ENCODE results near the gene PPM1H.

The PPM1H gene

DNA sequence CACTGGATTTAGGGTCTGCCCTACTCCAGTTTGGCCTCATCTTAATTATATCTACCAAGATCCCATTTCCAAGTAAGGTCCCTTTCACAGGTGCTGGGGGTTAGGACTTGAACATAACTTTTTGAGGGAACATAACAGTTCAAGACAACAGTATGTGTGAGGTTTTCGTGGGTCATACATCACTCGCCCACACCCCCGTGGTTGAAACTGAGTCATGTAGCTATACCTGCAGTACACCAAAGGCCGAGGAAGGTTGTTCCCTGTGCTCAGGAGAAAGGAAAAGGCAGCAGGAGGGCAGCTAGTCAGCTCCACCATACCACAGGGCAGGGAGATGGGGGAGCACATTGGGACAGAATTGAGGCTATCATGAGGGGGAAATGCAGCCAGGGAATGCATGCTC lies 167.0 kb downstream of the PPM1H start:
- POLR2A ChIA-PET = no interaction called here
- Histone ChIP-seq H3K9me3 (ENCODE audit: control insufficient read depth, insufficient read depth, low read depth, low read length) (no peaks in the 10 kb centered on the region), H3K27ac (ENCODE audit: extremely low read depth, low read depth, low read length) (no peak overlapping the region), H3K36me3 (ENCODE audit: control insufficient read depth in 2 of 2, insufficient read depth in 1 of 2, low read length in 2 of 2) (no peaks in the 10 kb centered on the region), H3K4me1 (ENCODE audit: control insufficient read depth, insufficient read depth, low read length) (no peaks in the 10 kb centered on the region), H3K4me3 (ENCODE audit: low read depth, low read length) (no peak overlapping the region)
- CTCF ChIA-PET = interaction anchor here (0.7 kb wide), 1 partner anchor 217 kb away, joined by 3 read pairs; no protein-coding TSS in a partner anchor
- TF ChIP-seq, protein P1, sequence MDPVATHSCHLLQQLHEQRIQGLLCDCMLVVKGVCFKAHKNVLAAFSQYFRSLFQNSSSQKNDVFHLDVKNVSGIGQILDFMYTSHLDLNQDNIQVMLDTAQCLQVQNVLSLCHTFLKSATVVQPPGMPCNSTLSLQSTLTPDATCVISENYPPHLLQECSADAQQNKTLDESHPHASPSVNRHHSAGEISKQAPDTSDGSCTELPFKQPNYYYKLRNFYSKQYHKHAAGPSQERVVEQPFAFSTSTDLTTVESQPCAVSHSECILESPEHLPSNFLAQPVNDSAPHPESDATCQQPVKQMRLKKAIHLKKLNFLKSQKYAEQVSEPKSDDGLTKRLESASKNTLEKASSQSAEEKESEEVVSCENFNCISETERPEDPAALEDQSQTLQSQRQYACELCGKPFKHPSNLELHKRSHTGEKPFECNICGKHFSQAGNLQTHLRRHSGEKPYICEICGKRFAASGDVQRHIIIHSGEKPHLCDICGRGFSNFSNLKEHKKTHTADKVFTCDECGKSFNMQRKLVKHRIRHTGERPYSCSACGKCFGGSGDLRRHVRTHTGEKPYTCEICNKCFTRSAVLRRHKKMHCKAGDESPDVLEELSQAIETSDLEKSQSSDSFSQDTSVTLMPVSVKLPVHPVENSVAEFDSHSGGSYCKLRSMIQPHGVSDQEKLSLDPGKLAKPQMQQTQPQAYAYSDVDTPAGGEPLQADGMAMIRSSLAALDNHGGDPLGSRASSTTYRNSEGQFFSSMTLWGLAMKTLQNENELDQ (tag by site-specific recombination; IDR thresholded peaks at IDR 0.05; ENCODE audit: low read depth) = no peak
- TF ChIP-seq ZSCAN30 (tag by site-specific recombination; IDR thresholded peaks at IDR 0.05) (no peak), ZNF18 (tag by site-specific recombination; IDR thresholded peaks at IDR 0.05) (no peak), ZNF37A (tag by site-specific recombination; IDR thresholded peaks at IDR 0.05) (no peak), ZFP69B (tag by site-specific recombination; IDR thresholded peaks at IDR 0.05) (no peak), ZIC2 (tag by site-specific recombination; IDR thresholded peaks at IDR 0.05) (no peak), ZNF560 (tag by site-specific recombination; IDR thresholded peaks at IDR 0.05; ENCODE audit: borderline replicate concordance) (no peak), ZNF621 (tag by site-specific recombination; IDR thresholded peaks at IDR 0.05) (no peak), ZNF423 (tag by site-specific recombination; IDR thresholded peaks at IDR 0.05) (no peak), ZSCAN18 (tag by site-specific recombination; IDR thresholded peaks at IDR 0.05) (no peak), ZBTB44 (tag by site-specific recombination; IDR thresholded peaks at IDR 0.05) (no peak), ZNF658 (tag by site-specific recombination; IDR thresholded peaks at IDR 0.05) (no peak), ZNF510 (tag by site-specific recombination; IDR thresholded peaks at IDR 0.05; ENCODE audit: insufficient replicate concordance) (no peak)

GRCh38 chr12:62767496-62767895 lies 167.5 kb downstream of the PPM1H start:
- H3K36me3 ChIP-seq (ENCODE audit: control insufficient read depth in 2 of 2, insufficient read depth in 1 of 2, low read length in 2 of 2) = no peaks in the 10 kb centered on the region
- no peaks in the 10 kb centered on the region for H3K4me1 ChIP-seq (ENCODE audit: control insufficient read depth, insufficient read depth, low read length)
- H3K4me3 ChIP-seq (ENCODE audit: low read depth, low read length) = no peak overlapping the region
- ChIA-PET POLR2A (no interaction called here), CTCF (interaction anchor here (0.7 kb wide), 1 partner anchor 217 kb away, joined by 3 read pairs; no protein-coding TSS in a partner anchor)
- TF ChIP-seq, protein P2, sequence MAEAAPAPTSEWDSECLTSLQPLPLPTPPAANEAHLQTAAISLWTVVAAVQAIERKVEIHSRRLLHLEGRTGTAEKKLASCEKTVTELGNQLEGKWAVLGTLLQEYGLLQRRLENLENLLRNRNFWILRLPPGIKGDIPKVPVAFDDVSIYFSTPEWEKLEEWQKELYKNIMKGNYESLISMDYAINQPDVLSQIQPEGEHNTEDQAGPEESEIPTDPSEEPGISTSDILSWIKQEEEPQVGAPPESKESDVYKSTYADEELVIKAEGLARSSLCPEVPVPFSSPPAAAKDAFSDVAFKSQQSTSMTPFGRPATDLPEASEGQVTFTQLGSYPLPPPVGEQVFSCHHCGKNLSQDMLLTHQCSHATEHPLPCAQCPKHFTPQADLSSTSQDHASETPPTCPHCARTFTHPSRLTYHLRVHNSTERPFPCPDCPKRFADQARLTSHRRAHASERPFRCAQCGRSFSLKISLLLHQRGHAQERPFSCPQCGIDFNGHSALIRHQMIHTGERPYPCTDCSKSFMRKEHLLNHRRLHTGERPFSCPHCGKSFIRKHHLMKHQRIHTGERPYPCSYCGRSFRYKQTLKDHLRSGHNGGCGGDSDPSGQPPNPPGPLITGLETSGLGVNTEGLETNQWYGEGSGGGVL (tag by site-specific recombination; IDR thresholded peaks at IDR 0.05) = no peak
- no peak overlapping the region for H3K27ac ChIP-seq (ENCODE audit: extremely low read depth, low read depth, low read length)
- no peaks in the 10 kb centered on the region for H3K9me3 ChIP-seq (ENCODE audit: control insufficient read depth, insufficient read depth, low read depth, low read length)
